Testis (tissue), 2 donors: ENCODE results near the gene DAB2.

Experiments used
- POLR2A ChIP-seq: fragments of 450-650 bp; IDR thresholded peaks from one replicate; pipeline ENCODE4 v1.6.1; 2017; ENCODE audit warnings: antibody characterized with exemption, mild to moderate bottlenecking, moderate library complexity
- TF ChIP-seq, protein P1 (sequence below), 3 experiments: fragments of 450-650 bp in 2 of 3; fragments of 200-600 bp in 1 of 3; sonication (generic) in 1 of 3; IDR thresholded peaks; one replicate each; pipeline ENCODE4 v1.5.1; 2016 to 2019; ENCODE audit warnings: antibody characterized with exemption in 3 of 3, mild to moderate bottlenecking in 2 of 3, moderate library complexity in 1 of 3

DNA sequence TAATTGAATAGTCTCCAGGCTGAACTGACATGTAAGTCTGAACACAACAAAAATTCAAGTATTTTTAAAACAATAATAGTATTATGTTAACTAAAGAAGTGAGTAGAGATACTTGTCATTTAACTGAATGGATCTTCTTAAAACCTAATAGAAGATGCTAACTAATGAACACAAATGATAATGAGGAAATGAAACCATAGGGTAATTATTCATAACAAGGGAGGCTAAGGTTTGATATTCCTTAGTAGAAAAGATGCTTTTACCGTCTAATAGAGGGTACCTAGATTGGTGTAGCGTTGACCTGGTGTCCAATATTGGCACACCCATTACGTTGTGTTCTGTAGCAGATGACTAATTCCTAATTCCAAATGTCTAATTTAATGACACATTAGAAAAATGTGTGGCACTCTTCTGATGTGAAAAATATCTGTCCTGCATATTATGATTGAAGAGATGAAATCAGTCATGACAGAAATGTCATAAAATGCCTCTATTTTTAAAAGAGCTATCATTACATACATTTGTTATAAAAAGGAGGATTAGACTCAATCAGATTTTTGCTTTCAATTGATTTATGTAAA is 14.9 kb upstream of the DAB2 start:
- TF ChIP-seq, protein P1, sequence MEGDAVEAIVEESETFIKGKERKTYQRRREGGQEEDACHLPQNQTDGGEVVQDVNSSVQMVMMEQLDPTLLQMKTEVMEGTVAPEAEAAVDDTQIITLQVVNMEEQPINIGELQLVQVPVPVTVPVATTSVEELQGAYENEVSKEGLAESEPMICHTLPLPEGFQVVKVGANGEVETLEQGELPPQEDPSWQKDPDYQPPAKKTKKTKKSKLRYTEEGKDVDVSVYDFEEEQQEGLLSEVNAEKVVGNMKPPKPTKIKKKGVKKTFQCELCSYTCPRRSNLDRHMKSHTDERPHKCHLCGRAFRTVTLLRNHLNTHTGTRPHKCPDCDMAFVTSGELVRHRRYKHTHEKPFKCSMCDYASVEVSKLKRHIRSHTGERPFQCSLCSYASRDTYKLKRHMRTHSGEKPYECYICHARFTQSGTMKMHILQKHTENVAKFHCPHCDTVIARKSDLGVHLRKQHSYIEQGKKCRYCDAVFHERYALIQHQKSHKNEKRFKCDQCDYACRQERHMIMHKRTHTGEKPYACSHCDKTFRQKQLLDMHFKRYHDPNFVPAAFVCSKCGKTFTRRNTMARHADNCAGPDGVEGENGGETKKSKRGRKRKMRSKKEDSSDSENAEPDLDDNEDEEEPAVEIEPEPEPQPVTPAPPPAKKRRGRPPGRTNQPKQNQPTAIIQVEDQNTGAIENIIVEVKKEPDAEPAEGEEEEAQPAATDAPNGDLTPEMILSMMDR (IDR thresholded peaks at IDR 0.05): no peak
- TF ChIP-seq POLR2A: no peak
